Measurements from ENCODE around the gene TNS4.
A peak's percentile ranks its signal among the peaks of the same experiment; 100 is the strongest.

The TNS4 gene

DNA sequence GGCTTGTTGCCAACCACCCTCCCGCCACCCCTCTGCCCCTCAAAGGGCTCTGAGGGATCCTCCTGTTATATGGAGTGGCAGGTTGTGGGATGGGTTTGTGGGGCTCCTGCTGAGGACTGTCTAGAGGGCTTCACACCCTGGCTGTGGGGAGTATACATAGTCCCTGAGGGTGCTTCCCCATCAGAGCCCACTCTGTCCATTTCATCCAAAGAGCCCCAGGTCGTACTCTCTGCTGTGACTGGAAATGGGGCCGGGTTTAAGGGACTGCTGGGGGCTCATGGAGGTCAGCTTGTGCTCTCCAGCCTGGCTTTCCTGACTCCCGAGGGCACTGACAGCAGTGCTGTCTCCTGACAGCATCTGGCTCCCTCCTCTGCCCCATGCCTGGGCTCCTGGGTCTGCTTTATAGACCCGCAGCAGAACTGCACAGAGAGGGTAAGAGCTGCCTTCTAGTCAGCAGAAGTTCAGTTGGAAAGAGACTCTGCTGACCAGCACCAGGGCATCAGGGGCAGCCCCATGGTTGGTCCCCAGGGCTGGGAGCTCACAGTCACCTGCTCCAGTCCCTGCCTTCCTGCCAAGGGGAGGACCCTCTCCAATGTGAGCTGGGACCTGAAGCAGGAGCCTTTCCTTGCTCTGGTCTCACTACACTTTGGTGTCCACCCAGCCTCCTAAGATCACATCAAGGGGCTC is 17.8 kb upstream of the TNS4 start:
- TF ChIP-seq TAF1 (IDR thresholded peaks at IDR 0.05; ENCODE audit: low read depth, low read length), result no peak
- no peak for TF ChIP-seq POLR2A (IDR thresholded peaks at IDR 0.05; ENCODE audit: low read depth, low read length)
- no peak for FAIRE-seq
- no peak for DNase-seq (ENCODE audit: insufficient read length, low spot score)

DNA sequence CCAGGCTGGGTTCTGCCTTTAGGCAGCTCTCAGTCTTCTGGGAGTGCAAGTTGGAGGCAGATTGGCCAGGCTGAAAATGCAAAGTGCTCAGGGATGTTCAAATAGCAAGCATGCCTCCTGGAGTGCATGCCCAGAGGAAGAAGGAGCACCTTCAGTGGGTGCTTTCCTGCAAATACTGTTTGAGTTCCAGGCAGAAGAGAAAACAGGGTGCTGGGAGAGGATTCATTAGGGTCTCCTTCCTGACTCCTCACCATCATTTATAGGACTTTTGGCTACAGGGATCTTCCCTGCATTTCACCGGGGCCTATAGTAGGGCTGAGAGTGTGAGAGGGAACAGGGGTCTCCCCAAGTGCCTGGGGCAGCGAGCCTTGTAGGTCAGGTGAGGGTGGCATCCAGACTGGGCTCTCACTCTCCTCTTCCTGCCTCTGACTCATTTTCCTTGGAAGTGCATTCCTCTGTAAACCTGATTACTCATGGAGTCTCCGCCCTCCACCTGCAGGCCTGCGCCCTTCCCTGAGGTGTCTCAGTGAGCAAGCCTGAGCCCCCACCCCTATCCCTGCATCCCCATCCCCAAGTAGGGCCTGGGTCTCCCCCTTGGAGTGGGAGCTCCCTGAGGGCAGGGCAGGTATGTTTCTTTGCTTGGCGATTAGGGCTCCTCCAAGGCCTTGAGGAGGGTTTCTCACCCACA is 17.1 kb upstream of the TNS4 start:
- FAIRE-seq, result no peak
- TF ChIP-seq POLR2A (IDR thresholded peaks at IDR 0.05; ENCODE audit: low read depth, low read length), result no peak
- TF ChIP-seq TAF1 (IDR thresholded peaks at IDR 0.05; ENCODE audit: low read depth, low read length), result no peak
- no peak for TF ChIP-seq SPI1 (IDR thresholded peaks at IDR 0.05; ENCODE audit: low read depth, low read length)
- no peak for TF ChIP-seq PAX5 (IDR thresholded peaks at IDR 0.05; ENCODE audit: insufficient read depth, low read length, severe bottlenecking)
- TF ChIP-seq POLR2AphosphoS5 (IDR thresholded peaks at IDR 0.05; ENCODE audit: low read depth, low read length), result no peak
- no peak for TF ChIP-seq POU2F2 (IDR thresholded peaks at IDR 0.05; ENCODE audit: low read depth, low read length)
- DNase-seq (ENCODE audit: insufficient read length, low spot score), result no peak

DNA sequence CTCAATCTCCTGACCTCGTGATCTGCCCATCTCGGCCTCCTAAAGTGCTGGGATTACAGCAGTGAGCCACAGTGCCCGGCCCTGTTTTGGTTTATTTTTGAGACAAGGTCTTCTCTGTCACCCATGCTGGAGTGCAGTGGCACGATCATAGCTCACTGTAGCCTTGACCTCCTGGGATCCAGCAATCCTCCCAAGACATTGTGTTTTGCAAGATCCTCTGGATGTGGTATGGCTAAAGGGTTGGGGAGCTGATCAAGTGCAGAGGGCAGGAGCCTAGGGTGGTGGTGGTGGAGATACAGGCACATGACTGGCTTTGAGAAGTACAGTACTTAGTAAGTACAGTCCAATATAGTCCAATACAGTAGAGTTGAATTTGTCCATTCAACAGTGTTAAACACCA is 16.6 kb upstream of the TNS4 start:
- TF ChIP-seq TAF1 (IDR thresholded peaks at IDR 0.05; ENCODE audit: low read depth, low read length) (no peak), POLR2AphosphoS5 (IDR thresholded peaks at IDR 0.05; ENCODE audit: low read depth, low read length) (no peak), POU2F2 (IDR thresholded peaks at IDR 0.05; ENCODE audit: low read depth, low read length) (no peak), SPI1 (IDR thresholded peaks at IDR 0.05; ENCODE audit: low read depth, low read length) (no peak), PAX5 (IDR thresholded peaks at IDR 0.05; ENCODE audit: insufficient read depth, low read length, severe bottlenecking) (no peak), POLR2A (IDR thresholded peaks at IDR 0.05; ENCODE audit: low read depth, low read length) (no peak)
- FAIRE-seq (no peak), DNase-seq (ENCODE audit: insufficient read length, low spot score) (no peak)

DNA sequence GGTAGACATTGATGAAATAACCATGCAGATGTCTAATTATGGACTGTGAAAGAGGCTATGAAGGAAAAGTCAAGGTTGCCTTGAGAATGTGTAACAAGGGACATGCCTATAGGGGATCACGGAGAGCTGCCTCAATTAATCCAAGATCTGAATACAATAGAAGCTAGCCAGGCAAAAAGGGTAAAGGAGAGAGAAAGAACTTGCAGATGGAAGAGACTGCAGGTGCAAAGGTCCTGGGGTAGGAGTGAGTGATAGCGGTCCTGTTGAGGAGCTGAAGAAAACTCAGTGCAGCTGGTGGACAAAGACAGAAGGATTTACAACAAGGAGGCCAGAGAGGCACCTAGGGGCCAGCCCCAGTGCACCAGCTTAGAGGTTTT is 15.9 kb upstream of the TNS4 start:
- DNase-seq (ENCODE audit: insufficient read length, low spot score) (no peak), FAIRE-seq (no peak)
- TF ChIP-seq POU2F2 (IDR thresholded peaks at IDR 0.05; ENCODE audit: low read depth, low read length), result no peak
- no peak for TF ChIP-seq POLR2AphosphoS5 (IDR thresholded peaks at IDR 0.05; ENCODE audit: low read depth, low read length)
- no peak for TF ChIP-seq SPI1 (IDR thresholded peaks at IDR 0.05; ENCODE audit: low read depth, low read length)
- TF ChIP-seq TAF1 (IDR thresholded peaks at IDR 0.05; ENCODE audit: low read depth, low read length), result no peak

DNA sequence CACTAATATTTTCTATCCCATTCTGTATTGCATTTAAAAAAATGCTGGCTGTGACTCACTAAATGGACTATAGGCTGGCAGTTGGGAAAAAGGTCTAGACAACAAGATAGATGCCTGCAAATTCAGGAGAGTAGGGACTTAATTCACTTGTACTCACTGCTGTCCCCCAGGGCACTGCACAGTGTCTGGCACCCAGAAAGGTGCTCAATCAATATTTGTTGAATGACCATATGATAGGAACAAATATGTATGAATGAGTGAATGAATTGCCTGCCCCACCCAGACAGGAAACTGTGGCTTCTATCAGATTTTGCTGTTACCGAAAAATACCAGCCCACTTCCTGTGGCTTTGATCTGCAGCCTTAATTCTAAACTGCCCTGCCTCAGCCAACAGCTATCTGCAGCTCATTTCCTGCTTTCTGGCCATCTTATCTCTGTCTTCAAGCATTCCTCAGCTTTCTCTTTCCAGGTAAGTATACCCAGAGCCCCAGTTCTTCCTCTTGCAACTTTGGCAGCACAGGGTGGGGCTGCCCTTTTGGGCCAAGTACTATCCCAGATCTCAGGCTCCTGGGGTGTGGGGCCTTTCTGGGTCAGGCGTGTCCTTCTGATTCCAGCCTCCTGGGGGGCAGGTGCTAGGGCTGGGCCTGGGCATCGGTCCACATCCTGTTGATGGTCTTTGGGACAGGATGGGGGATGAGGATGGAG is 15.3 kb upstream of the TNS4 start:
- DNase-seq (ENCODE audit: insufficient read length, low spot score), result peak; percentile 70
- FAIRE-seq, result peak; percentile 85
- TF ChIP-seq POLR2AphosphoS5 (IDR thresholded peaks at IDR 0.05; ENCODE audit: low read depth, low read length) (no peak), PAX5 (IDR thresholded peaks at IDR 0.05; ENCODE audit: insufficient read depth, low read length, severe bottlenecking) (no peak), SPI1 (IDR thresholded peaks at IDR 0.05; ENCODE audit: low read depth, low read length) (peak; percentile 54), POLR2A (IDR thresholded peaks at IDR 0.05; ENCODE audit: low read depth, low read length) (no peak)

DNA sequence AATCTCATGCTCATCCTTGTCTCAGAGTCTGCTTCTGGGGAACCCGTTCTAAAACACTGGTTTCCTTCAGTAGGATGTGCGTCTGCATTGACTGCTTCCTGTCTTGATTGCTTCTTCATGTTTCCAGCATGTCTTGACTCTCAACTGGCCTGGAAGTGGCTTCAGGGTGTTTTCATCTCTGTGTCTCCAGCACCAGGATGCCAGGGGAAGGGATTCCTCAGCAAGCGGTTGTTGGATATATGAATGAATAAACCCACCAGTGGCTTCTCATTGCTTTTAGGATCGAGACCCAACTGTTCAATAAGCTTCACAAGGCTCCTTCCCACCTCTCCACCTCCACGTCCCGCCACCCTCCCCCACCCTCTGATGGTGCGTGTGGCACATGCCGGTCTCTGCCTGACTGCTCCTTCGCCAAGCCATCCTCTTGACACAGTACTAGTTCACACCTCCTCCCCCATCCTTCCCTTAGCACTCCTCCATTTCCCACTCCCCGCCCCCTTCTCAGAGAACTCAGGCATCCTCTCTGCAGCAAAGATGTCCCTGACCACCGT is 14.1 kb upstream of the TNS4 start:
- TF ChIP-seq TAF1 (IDR thresholded peaks at IDR 0.05; ENCODE audit: low read depth, low read length) (no peak), PAX5 (IDR thresholded peaks at IDR 0.05; ENCODE audit: insufficient read depth, low read length, severe bottlenecking) (no peak), POLR2A (IDR thresholded peaks at IDR 0.05; ENCODE audit: low read depth, low read length) (no peak), POU2F2 (IDR thresholded peaks at IDR 0.05; ENCODE audit: low read depth, low read length) (no peak), POLR2AphosphoS5 (IDR thresholded peaks at IDR 0.05; ENCODE audit: low read depth, low read length) (no peak), SPI1 (IDR thresholded peaks at IDR 0.05; ENCODE audit: low read depth, low read length) (no peak)
- DNase-seq (ENCODE audit: insufficient read length, low spot score) (no peak), FAIRE-seq (peak; percentile 23)

DNA sequence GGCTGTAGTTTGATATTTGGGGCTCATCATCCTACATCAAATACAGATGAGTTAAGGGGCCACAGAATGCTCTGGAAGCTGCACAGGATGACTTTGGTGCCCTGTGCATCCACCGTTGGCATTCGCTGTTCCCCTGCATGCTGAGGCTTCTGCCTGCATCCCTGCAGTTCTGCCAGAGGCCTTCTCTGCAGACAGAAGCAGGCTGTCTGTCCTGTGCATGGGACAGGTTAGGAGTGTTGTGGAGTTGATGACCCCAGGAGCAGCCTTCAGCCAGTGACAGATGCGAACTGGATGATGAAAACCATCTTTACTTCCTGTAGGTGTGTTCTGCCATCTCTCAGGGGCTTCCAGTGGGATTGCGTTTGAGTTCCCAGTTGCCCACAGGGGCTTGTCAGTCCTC is 13.6 kb upstream of the TNS4 start:
- no peak for TF ChIP-seq SPI1 (IDR thresholded peaks at IDR 0.05; ENCODE audit: low read depth, low read length)
- no peak for TF ChIP-seq POU2F2 (IDR thresholded peaks at IDR 0.05; ENCODE audit: low read depth, low read length)
- no peak for TF ChIP-seq TAF1 (IDR thresholded peaks at IDR 0.05; ENCODE audit: low read depth, low read length)
- TF ChIP-seq POLR2AphosphoS5 (IDR thresholded peaks at IDR 0.05; ENCODE audit: low read depth, low read length), result no peak
- TF ChIP-seq PAX5 (IDR thresholded peaks at IDR 0.05; ENCODE audit: insufficient read depth, low read length, severe bottlenecking), result no peak
- no peak for TF ChIP-seq POLR2A (IDR thresholded peaks at IDR 0.05; ENCODE audit: low read depth, low read length)
- FAIRE-seq (no peak), DNase-seq (ENCODE audit: insufficient read length, low spot score) (no peak)

DNA sequence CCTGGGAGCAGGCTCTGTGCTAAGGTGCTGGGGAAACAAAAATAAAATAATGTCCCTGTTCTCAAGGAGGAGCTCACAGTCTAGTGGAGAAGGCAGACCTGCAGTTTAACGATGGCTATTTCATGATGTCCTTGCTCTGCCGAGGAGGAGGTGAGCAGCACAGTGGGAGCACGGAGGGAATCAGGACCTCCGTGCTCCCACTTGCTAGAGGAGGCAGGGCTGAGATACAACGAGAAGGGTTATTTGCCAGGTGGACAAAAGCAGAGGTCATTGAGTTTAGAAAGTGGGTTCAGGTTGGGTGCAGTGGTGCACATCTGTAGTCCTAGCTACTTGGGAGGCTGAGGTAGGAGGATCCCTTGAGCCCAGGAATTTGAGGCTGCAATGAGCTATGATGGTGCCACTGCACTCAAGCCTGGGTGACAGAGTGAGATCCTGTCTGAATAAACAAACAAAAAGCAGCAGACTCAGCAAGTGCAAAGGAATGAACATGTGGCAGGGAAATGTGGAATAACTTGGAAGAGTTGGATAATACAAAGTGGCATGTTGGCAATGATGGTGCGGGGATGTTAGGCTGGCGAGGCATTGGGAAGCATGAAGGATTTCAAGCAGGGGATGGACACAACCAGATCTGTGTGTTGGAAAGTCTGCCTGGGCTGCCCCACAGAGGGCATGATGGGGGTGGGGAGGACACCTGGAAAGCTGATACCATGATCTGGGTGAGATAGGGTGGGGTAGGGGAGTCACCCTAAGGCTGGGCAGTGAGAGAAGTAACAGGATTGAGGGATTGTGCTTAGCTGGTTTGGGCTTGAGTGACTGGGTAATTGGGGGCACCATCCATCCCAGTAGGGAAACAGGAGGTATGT is 12.8 kb upstream of the TNS4 start:
- no peak for DNase-seq (ENCODE audit: insufficient read length, low spot score)

DNA sequence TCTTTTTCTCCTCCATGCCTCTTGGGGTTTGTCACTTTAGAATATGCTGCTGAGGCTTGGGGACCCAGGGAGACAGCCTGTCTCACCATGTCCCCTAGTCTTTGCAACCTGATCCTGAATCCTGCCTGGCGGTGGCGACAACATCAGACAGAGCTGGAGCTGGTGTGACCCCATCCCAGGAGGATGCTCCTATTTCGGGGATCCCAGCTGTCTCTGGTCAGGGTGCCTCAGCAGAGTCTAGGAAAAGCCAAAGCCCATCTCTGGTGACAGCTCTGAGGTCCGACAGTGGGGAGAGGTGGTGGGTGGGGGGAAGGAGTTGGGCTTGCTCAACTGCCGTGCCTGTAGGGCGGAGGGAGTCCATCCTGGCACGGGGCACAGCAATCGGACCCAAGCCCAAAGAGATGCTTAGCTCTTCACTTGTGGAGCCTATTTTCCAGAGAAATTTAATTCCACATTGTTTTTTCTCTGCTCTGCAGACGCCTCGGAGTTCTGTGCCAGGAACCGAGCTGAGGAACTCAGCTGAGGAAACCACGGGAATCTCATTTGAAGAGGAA is 10.3 kb upstream of the TNS4 start:
- DNase-seq (ENCODE audit: insufficient read length, low spot score), result no peak
- TF ChIP-seq TAF1 (IDR thresholded peaks at IDR 0.05; ENCODE audit: low read depth, low read length) (no peak), SPI1 (IDR thresholded peaks at IDR 0.05; ENCODE audit: low read depth, low read length) (no peak), POLR2A (IDR thresholded peaks at IDR 0.05; ENCODE audit: low read depth, low read length) (no peak)
- no peak for FAIRE-seq

More for the DNA sequence above, 12.8 kb upstream of the TNS4 start:
- no peak for TF ChIP-seq POU2F2 (IDR thresholded peaks at IDR 0.05; ENCODE audit: low read depth, low read length)
- no peak for FAIRE-seq

Measured in GM12891 (cell line).